Kidney (tissue), 14 donors: ENCODE data around the gene SERF2. TPM values are rescaled to one million over a fixed set of nuclear protein-coding genes. Genes with fewer than 3 reads are reported as not detected.
"Not testable (repeated sequence)": the region's sequence is repeated elsewhere in the genome, so short reads cannot be mapped to it uniquely, and the experiment has no call there.

ENCODE experiments used
- DNase-seq, 5 donors: peaks; one replicate each; pipeline ENCODE4 v3.0.0-alpha.2; 2013 to 2020
- FAIRE-seq: peaks from 2 replicates; lab custom pipeline; 2012; peaks lifted over from hg19 to GRCh38; lab: Jason Lieb, UNC
- H3K27ac ChIP-seq, 2 donors: one replicate each; pipeline ENCODE4 v1.7.0; 2013; ENCODE audit warnings: low read depth in 2 of 2, low read length in 2 of 2, inconsistent platforms in 1 of 2
- H3K27me3 ChIP-seq: one replicate; pipeline ENCODE4 v1.7.1; 2013; ENCODE audit warnings: low read length, inconsistent platforms; ENCODE audit not compliant: control insufficient read depth, insufficient read depth
- H3K36me3 ChIP-seq, 3 donors: one replicate each; pipeline versions ENCODE4 v1.7.0 to v1.7.1; 2013; ENCODE audit warnings: low read length in 3 of 3, control low read depth in 1 of 3, inconsistent platforms in 1 of 3; ENCODE audit not compliant: insufficient read depth in 3 of 3, control insufficient read depth in 2 of 3
- H3K4me1 ChIP-seq, 3 donors: one replicate each; pipeline versions ENCODE4 v1.7.0 to v1.7.1; 2013; ENCODE audit warnings: low read length in 3 of 3, inconsistent platforms in 1 of 3, low read depth in 1 of 3; ENCODE audit not compliant: control insufficient read depth in 2 of 3, insufficient read depth in 2 of 3
- H3K4me3 ChIP-seq, 3 donors: one replicate each; pipeline versions ENCODE4 v1.7.0 to v1.8.1; 2013; ENCODE audit warnings: low read length in 3 of 3, control low read depth in 1 of 3, inconsistent platforms in 1 of 3
- H3K9ac ChIP-seq, 3 donors: one replicate each; pipeline versions ENCODE4 v1.7.0 to v1.7.1; 2013; ENCODE audit warnings: low read length in 3 of 3, control low read depth in 1 of 3, inconsistent platforms in 1 of 3
- H3K9me3 ChIP-seq, 3 donors: one replicate each; pipeline versions ENCODE4 v1.7.0 to v1.7.1; 2013; ENCODE audit warnings: low read length in 3 of 3, control low read depth in 1 of 3, inconsistent platforms in 1 of 3; ENCODE audit not compliant: control insufficient read depth in 2 of 3, insufficient read depth in 1 of 3
- intact Hi-C: fragments of 100-400 bp; cut with DNase I; formaldehyde crosslinking; loops from one replicate; pipeline ENCODE4 v1.11.1; 2022
- polyA plus RNA-seq: library from polyadenylated mRNA; stranded (reverse); fragments of 350-450 nt; fragmentation: Illumina TruSeq; extraction: RNeasy Lipid Tissue Mini Kit (QIAGEN cat#74804); gene quantifications from one replicate; pipeline ENCODE4 v1.2.3, GENCODE V29; 2014; ENCODE audit warnings: low read depth, low replicate concordance; ENCODE audit not compliant: insufficient read depth
- total RNA-seq: library from RNA; stranded (reverse); fragmentation: NEBNext Ultra II Directional; extraction: Animal tissue kit (Norgen Biotek cat#: 25700); gene quantifications from one replicate; pipeline ENCODE4 v1.2.1, GENCODE V29; 2021
- TF ChIP-seq, protein P1 (sequence below): IDR thresholded peaks from 3 replicates; pipeline ENCODE4 v1.5.1; 2012; ENCODE audit warnings: mild to moderate bottlenecking, moderate library complexity, borderline replicate concordance; ENCODE audit not compliant: insufficient read depth; ENCODE audit errors: extremely low read depth
- donor health status: control.
- donor health status: control.
- donor health status: control.
- donor health status: control.
- donor health status: control.
- donor health status: DM: yes; HTN: yes; CAD: no.
- donor health status: Normal renal cell carcinoma (clear cell type).

Gene SERF2
- total and polyA plus RNA-seq, 2 donors from 2014 or later: 788 to 2,452 TPM

DNA sequence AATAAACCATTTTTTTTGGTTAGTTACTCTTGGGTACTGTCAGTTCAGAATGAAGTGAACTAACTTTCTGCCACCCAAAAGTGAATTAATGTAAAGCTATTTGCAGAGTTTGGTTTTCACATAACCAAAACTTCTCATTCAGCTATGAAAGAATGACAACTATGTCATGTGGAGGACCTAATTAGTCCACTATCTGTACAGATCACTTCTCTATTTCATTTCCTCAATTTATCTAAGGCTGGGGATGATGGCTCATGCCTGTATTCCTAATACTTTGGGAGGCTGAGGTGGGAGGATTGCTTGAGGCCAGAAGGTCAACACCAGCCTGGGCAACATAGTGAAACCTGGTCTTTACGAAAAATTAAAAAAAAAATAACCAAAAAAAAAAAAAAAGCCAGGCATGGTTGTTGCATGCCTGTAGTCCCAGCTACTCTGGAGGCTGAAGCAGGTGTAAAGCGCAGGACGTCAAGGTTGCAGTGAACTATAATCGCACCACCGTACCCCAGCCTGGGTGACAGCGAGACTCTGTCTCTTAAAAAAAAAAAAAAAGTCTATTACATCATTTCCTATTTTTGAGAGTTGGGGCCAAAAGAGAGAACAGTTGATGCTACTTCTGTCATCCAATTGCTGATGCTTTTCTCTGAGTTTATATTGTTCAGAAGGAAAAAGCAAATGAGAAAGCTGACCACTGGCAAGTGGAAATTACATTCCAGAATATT lies 17.0 kb downstream of the SERF2 start:
- intact Hi-C loops: no loop called here

DNA sequence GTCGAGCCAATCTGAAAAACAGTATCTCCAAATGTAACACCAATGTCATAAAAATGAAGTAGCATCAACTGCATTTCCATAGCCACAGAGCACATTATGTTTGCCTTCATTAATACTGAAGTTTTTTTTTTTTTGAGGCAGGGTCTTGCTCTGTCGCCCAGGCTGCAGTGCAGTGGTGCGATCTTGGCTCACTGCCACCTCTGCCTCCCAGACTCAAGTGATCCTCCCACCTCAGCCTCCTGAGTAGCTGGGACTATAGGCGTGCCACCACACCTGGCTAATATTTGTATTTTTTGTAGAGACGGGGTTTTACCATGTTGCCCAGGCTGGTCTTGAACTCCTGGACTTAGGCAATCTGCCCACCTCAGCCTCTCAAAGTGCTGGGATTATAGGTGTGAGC lies 22.9 kb downstream of the SERF2 start:
- H3K27ac ChIP-seq, H3K4me1 ChIP-seq, FAIRE-seq, H3K27me3 ChIP-seq, H3K4me3 ChIP-seq, H3K9ac ChIP-seq, H3K9me3 ChIP-seq, intact Hi-C loops: not testable (repeated sequence)
- H3K36me3 ChIP-seq: peaks cover 2 to 50% (median 25%) of the 10 kb centered on the region in 3 donors
- DNase-seq: peak in 1 of 5 donors; percentile 6

More for the DNA sequence above, 17.0 kb downstream of the SERF2 start:
- H3K9me3 ChIP-seq: no peaks in the 10 kb centered on the region
- H3K36me3 ChIP-seq: peaks cover 3 to 54% (median 41%) of the 10 kb centered on the region in 3 donors
- FAIRE-seq: no peak
- no peak for DNase-seq
- no peak overlapping the region for H3K27ac ChIP-seq
- no peaks in the 10 kb centered on the region for H3K27me3 ChIP-seq
- no peaks in the 10 kb centered on the region for H3K4me1 ChIP-seq
- TF ChIP-seq, protein P1, sequence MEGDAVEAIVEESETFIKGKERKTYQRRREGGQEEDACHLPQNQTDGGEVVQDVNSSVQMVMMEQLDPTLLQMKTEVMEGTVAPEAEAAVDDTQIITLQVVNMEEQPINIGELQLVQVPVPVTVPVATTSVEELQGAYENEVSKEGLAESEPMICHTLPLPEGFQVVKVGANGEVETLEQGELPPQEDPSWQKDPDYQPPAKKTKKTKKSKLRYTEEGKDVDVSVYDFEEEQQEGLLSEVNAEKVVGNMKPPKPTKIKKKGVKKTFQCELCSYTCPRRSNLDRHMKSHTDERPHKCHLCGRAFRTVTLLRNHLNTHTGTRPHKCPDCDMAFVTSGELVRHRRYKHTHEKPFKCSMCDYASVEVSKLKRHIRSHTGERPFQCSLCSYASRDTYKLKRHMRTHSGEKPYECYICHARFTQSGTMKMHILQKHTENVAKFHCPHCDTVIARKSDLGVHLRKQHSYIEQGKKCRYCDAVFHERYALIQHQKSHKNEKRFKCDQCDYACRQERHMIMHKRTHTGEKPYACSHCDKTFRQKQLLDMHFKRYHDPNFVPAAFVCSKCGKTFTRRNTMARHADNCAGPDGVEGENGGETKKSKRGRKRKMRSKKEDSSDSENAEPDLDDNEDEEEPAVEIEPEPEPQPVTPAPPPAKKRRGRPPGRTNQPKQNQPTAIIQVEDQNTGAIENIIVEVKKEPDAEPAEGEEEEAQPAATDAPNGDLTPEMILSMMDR: no peak
- H3K4me3 ChIP-seq: no peak overlapping the region
- H3K9ac ChIP-seq: no peak overlapping the region

DNA sequence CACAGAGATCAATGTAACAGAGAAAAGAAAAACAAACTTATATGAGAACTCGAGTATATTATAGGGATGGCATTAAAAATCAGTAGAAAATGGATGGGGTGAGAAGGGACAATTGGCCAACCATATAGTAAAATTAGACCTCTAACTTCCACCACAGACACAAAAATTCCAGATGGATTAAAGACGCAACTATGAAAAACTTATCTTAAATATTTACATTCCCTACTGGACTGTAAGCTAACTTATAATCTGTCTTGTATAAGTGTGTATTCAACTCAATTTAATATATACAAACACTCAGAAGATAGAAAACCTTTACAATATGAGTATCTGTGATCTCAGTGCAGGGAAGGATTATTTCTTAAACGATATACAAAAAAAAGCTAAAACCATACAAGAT lies 29.4 kb downstream of the SERF2 start:
- no peak overlapping the region for H3K9ac ChIP-seq
- H3K27me3 ChIP-seq: no peaks in the 10 kb centered on the region
- H3K4me1 ChIP-seq: peaks cover 3 to 8% (median 3%) of the 10 kb centered on the region in 3 donors
- no peak overlapping the region for H3K27ac ChIP-seq
- DNase-seq: no peak
- intact Hi-C loops: no loop called here
- H3K36me3 ChIP-seq: peaks cover 0 to 12% (median 5%) of the 10 kb centered on the region in 3 donors
- no peak overlapping the region for H3K4me3 ChIP-seq
- H3K9me3 ChIP-seq: no peaks in the 10 kb centered on the region
- no peak for FAIRE-seq
- TF ChIP-seq, protein P1: no peak

DNA sequence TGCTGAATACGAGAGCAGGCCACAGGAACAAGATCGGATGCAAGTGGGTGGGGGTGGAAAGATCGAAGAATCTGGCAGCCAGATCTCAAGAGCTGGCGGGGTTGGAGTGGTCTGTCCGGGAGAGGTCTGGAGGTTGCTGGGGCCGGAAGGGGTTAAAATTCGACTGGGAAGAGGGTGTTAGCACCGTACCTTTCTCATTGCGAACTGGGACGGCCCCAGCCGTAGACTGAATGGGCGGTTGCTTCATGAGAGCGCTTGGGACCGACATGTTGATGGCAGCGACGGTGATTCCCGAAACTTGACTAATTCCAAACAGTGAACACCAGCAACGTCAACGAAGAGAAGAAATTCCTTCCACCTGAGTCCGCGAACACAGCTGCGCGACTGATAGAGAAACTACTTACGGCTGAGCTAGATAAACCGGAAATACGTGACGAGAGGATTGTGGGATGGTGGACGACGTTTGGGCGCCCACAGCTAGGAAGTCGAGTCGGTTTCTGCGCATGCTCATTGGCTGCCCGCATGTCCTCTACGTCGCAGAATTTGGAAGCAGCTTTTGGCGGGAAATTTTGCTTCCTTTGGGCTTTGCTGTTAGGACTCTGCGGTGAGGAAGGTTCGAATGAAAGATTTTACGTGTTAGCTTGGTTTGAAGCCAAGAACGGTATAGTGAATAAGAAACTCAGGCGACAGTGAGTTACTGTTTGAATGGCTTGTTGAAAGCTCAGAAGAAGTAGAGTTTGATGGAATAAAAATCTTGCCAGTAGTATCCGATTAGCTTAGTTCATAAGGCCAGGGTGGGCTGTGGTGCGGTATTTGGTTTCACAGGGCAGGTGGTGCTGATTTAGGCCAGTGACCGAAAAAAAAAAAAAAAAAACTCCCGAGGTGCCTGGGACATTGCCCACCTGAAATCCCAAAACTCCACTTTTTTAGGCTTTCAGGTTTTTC lies 32.5 kb downstream of the SERF2 start, which contains the start of gene MFAP1:
TSS of gene MFAP1 (minus strand) at position 389 of the 945 bp plus-strand sequence. CDS start at position 268, 121 bp downstream.
- intact Hi-C loops: no loop called here
- DNase-seq (peak; percentile 94 to 98 (median 97)), FAIRE-seq (peak; percentile 86)
- H3K9me3 ChIP-seq: no peaks in the 10 kb centered on the region
- no peaks in the 10 kb centered on the region for H3K36me3 ChIP-seq
- peak within 1 kb of the TSS; percentile 91 to 100 (median 98) for H3K4me3 ChIP-seq
- peak within 1 kb of the TSS; percentile 84 to 100 (median 93) for H3K9ac ChIP-seq
- H3K27ac ChIP-seq: peak within 1 kb of the TSS; percentile 83 to 95
- no peaks in the 10 kb centered on the region for H3K27me3 ChIP-seq
- TF ChIP-seq, protein P1: no peak
- H3K4me1 ChIP-seq: peaks cover 3 to 8% (median 3%) of the 10 kb centered on the region in 3 donors

DNA sequence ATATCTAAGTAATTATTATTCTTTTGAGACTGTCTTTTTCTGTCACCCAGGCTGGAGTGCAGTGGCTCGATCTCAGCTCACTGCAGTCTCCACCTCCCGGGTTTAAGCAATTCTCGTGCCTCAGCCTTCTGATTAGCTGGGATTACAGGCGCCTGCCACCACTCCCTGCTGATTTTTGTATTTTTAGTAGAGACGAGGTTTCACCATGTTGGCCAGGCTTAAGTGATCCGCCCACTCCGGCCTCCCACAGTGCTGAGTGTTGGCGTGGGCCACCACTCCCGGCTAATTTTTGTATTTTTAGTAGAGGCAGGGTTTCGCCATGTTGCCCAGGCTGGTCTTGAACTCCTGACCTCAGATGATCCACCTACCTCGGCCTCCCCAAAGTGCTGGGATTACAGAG lies 33.2 kb downstream of the SERF2 start:
- H3K4me3 ChIP-seq, intact Hi-C loops, H3K9ac ChIP-seq, H3K27ac ChIP-seq, H3K27me3 ChIP-seq, FAIRE-seq, H3K9me3 ChIP-seq, H3K36me3 ChIP-seq, H3K4me1 ChIP-seq: not testable (repeated sequence)
- peak in 1 of 5 donors; percentile 24 for DNase-seq
